Gastrocnemius medialis (tissue), 4 donors: Measurements from ENCODE around the gene TTC3. TPM values are rescaled to one million over a fixed set of nuclear protein-coding genes. Genes with fewer than 3 reads are reported as not detected.

ENCODE experiments used
- ATAC-seq, 2 donors: fragments of 150-250 bp; one replicate each; pipeline ENCODE4 v1.9.1; 2016
- DNase-seq, 2 donors: peaks; one replicate each; pipeline ENCODE4 v3.0.0-alpha.2; 2019
- H3K27ac ChIP-seq, 4 donors: fragments of 200-600 bp; sonication (generic); 1 replicate in 1 of 4; 2 replicates in 3 of 4; pipeline ENCODE4 v1.5.1; 2016 to 2018; ENCODE audit warnings: mild to moderate bottlenecking in 2 of 4, moderate library complexity in 1 of 4
- H3K27me3 ChIP-seq, 3 donors: fragments of 200-600 bp; sonication (generic) in 2 of 3; 1 replicate in 1 of 3; 2 replicates in 2 of 3; pipeline versions ENCODE4 v1.5.1 to v1.6.0; 2016 to 2019; ENCODE audit warnings: mild to moderate bottlenecking in 1 of 3, moderate library complexity in 1 of 3
- H3K36me3 ChIP-seq, 2 donors: fragments of 200-600 bp; sonication (generic) in 1 of 2; one replicate each; pipeline ENCODE4 v1.5.1; 2017 to 2018
- H3K4me1 ChIP-seq, 2 donors: fragments of 200-600 bp; sonication (generic) in 1 of 2; one replicate each; pipeline ENCODE4 v1.5.1; 2016 to 2017; ENCODE audit warnings: mild to moderate bottlenecking in 2 of 2
- H3K4me3 ChIP-seq, 4 donors: fragments of 200-600 bp; sonication (generic) in 3 of 4; 1 replicate in 1 of 4; 2 replicates in 3 of 4; pipeline ENCODE4 v1.5.1; 2016 to 2019; ENCODE audit warnings: mild to moderate bottlenecking in 2 of 4
- H3K9me3 ChIP-seq, 3 donors: fragments of 200-600 bp; sonication (generic) in 2 of 3; 1 replicate in 1 of 3; 2 replicates in 2 of 3; pipeline ENCODE4 v1.5.1; 2016 to 2019
- POLR2A ChIP-seq, 2 donors: fragments of 450-650 bp; IDR thresholded peaks; one replicate each; pipeline ENCODE4 v1.6.1; 2017; ENCODE audit warnings: antibody characterized with exemption in 2 of 2, mild to moderate bottlenecking in 2 of 2, moderate library complexity in 2 of 2
- in situ Hi-C, 4 donors: fragments of 200-750 bp; cut with MboI; loops; one replicate each; pipeline versions ENCODE4 v1.15.0 to v1.8.0; 2017; ENCODE audit warnings: low sequenced_read_pairs in 4 of 4
- intact Hi-C: fragments of 100-400 bp; cut with DNase I; formaldehyde crosslinking; loops from one replicate; pipeline ENCODE4 v1.15.1; 2023; ENCODE audit warnings: low total_unique reads
- total RNA-seq, 4 donors: library from RNA; depleted of rRNA; stranded (reverse); fragments of >200 nt; gene quantifications; one replicate each; pipeline versions ENCODE4 v1.1.0 to v1.2.3, GENCODE V29; 2016
- TF ChIP-seq, protein P1 (sequence below), 5 experiments: fragments of 450-650 bp in 3 of 5; fragments of 200-600 bp in 2 of 5; sonication (generic) in 2 of 5; IDR thresholded peaks in 4 of 5; conservative IDR thresholded peaks in 1 of 5; 1 replicate in 4 of 5; 2 replicates in 1 of 5; pipeline ENCODE4 v1.5.1; 2016 to 2019; ENCODE audit warnings: antibody characterized with exemption in 5 of 5, mild to moderate bottlenecking in 3 of 5, moderate library complexity in 3 of 5

The TTC3 gene
- total RNA-seq, 4 donors from 2014 or later, result 39.5 to 71.6 (median 44.1) TPM

GRCh38 chr21:37164742-37165141 lies 91.7 kb downstream of the TTC3 start:
- peaks cover 0 to 22% of the 10 kb centered on the region in 2 donors for H3K36me3 ChIP-seq
- intact Hi-C loops, result loop anchor here (5.0 kb wide), 2 partner anchors 43 to 58 kb away; no protein-coding TSS in a partner anchor
- DNase-seq, result no peak
- H3K9me3 ChIP-seq, result no peaks in the 10 kb centered on the region
- no peak overlapping the region for H3K27ac ChIP-seq
- peaks cover 0 to 5% of the 10 kb centered on the region in 2 donors for H3K4me1 ChIP-seq
- TF ChIP-seq, protein P1, sequence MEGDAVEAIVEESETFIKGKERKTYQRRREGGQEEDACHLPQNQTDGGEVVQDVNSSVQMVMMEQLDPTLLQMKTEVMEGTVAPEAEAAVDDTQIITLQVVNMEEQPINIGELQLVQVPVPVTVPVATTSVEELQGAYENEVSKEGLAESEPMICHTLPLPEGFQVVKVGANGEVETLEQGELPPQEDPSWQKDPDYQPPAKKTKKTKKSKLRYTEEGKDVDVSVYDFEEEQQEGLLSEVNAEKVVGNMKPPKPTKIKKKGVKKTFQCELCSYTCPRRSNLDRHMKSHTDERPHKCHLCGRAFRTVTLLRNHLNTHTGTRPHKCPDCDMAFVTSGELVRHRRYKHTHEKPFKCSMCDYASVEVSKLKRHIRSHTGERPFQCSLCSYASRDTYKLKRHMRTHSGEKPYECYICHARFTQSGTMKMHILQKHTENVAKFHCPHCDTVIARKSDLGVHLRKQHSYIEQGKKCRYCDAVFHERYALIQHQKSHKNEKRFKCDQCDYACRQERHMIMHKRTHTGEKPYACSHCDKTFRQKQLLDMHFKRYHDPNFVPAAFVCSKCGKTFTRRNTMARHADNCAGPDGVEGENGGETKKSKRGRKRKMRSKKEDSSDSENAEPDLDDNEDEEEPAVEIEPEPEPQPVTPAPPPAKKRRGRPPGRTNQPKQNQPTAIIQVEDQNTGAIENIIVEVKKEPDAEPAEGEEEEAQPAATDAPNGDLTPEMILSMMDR (IDR thresholded peaks at IDR 0.05 in 4 of 5, conservative IDR thresholded peaks at IDR 0.05 in 1 of 5), result no peak
- no peak for TF ChIP-seq POLR2A (IDR thresholded peaks at IDR 0.05)
- in situ Hi-C loops, result no loop called here
- no peak overlapping the region for H3K4me3 ChIP-seq
- no peaks in the 10 kb centered on the region for H3K27me3 ChIP-seq
- ATAC-seq, result no peak

GRCh38 chr21:37165586-37165985 lies 92.5 kb downstream of the TTC3 start:
- Histone ChIP-seq H3K36me3 (peaks cover 0 to 22% of the 10 kb centered on the region in 2 donors), H3K4me3 (no peak overlapping the region), H3K27ac (no peak overlapping the region), H3K4me1 (peaks cover 5% of the 10 kb centered on the region in 2 donors), H3K9me3 (no peaks in the 10 kb centered on the region), H3K27me3 (no peaks in the 10 kb centered on the region)
- DNase-seq (no peak), ATAC-seq (no peak)
- in situ Hi-C loops, result no loop called here
- intact Hi-C loops, result loop anchor here (5.0 kb wide), 2 partner anchors 42 to 57 kb away; no protein-coding TSS in a partner anchor
- no peak for TF ChIP-seq POLR2A (IDR thresholded peaks at IDR 0.05)
- TF ChIP-seq, protein P1 (IDR thresholded peaks at IDR 0.05 in 4 of 5, conservative IDR thresholded peaks at IDR 0.05 in 1 of 5), result no peak

DNA sequence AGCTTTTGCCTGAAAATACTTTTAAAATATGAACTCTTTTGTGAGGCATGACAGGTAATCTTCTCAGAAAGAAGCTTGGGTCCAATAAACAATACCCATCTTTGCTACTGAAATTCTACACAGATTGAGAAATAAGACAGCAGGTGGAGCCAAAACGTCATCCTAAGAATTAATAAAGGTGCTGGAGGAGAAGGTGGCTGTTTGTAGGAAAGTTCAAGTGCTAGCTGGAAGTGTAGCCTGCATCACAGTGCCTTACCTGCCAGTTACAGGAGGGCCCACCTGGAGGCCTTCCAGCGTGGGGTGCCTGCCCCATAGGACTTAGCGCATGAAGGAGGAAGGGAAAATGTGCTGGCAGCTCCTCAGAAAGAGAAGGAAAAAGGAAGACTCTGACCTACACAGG lies 93.7 kb downstream of the TTC3 start:
- intact Hi-C loops, result loop anchor here (5.0 kb wide), 2 partner anchors 41 to 56 kb away; no protein-coding TSS in a partner anchor
- ATAC-seq, result peak in 1 of 2 donors; percentile 31

GRCh38 chr21:37168666-37169065 lies 95.6 kb downstream of the TTC3 start:
- no peak for TF ChIP-seq POLR2A (IDR thresholded peaks at IDR 0.05)
- TF ChIP-seq, protein P1 (IDR thresholded peaks at IDR 0.05 in 4 of 5, conservative IDR thresholded peaks at IDR 0.05 in 1 of 5), result no peak
- in situ Hi-C loops, result no loop called here

More for the DNA sequence above, 93.7 kb downstream of the TTC3 start:
- peak in 1 of 2 donors; percentile 17 for DNase-seq
- no peak overlapping the region for H3K4me3 ChIP-seq
- peaks cover 0 to 22% of the 10 kb centered on the region in 2 donors for H3K36me3 ChIP-seq
- H3K27me3 ChIP-seq, result no peaks in the 10 kb centered on the region
- in situ Hi-C loops, result no loop called here
- H3K4me1 ChIP-seq, result peaks cover 5 to 15% of the 10 kb centered on the region in 2 donors
- H3K27ac ChIP-seq, result peak overlapping the region in 2 of 4 donors; percentile 33 to 37
- no peaks in the 10 kb centered on the region for H3K9me3 ChIP-seq
- TF ChIP-seq POLR2A (IDR thresholded peaks at IDR 0.05), result no peak
- TF ChIP-seq, protein P1 (IDR thresholded peaks at IDR 0.05 in 4 of 5, conservative IDR thresholded peaks at IDR 0.05 in 1 of 5), result peak in 3 of 5 experiments; percentile 13 to 52 (median 38)

More at GRCh38 chr21:37168666-37169065, 95.6 kb downstream of the TTC3 start:
- H3K36me3 ChIP-seq, result peaks cover 0 to 28% of the 10 kb centered on the region in 2 donors
- ATAC-seq (peak; percentile 98 to 99), DNase-seq (peak; percentile 77 to 84)
- H3K4me1 ChIP-seq, result peaks cover 5 to 15% of the 10 kb centered on the region in 2 donors
- intact Hi-C loops, result loop anchor here (5.0 kb wide), 2 partner anchors 39 to 54 kb away; no protein-coding TSS in a partner anchor
- H3K27me3 ChIP-seq, result no peaks in the 10 kb centered on the region
- no peaks in the 10 kb centered on the region for H3K9me3 ChIP-seq
- no peak overlapping the region for H3K4me3 ChIP-seq
- H3K27ac ChIP-seq, result peak overlapping the region; percentile 19 to 66 (median 54)
